Right cardiac atrium (tissue), 5 donors: ENCODE results near the gene MMRN1. TPM values are rescaled to one million over a fixed set of nuclear protein-coding genes. Genes with fewer than 3 reads are reported as not detected.

Experiments
- ATAC-seq, 2 donors: fragments of 200-7000 bp; cut with Tn5 transposase; one replicate each; pipeline versions ENCODE4 v1.8.0 to v1.9.1; 2020; ENCODE audit warnings: moderate library complexity in 2 of 2, mild to moderate bottlenecking in 1 of 2
- DNase-seq, 3 donors: peaks; one replicate each; pipeline ENCODE4 v3.0.0-alpha.2; 2020
- H3K27ac ChIP-seq: one replicate; pipeline ENCODE4 v1.5.1; 2013; ENCODE audit warnings: mild to moderate bottlenecking, low read length, control low read depth, moderate library complexity
- H3K27me3 ChIP-seq: one replicate; pipeline ENCODE4 v1.6.1; 2013; ENCODE audit not compliant: control insufficient read depth, insufficient read depth
- H3K4me1 ChIP-seq: one replicate; pipeline ENCODE4 v1.6.1; 2013; ENCODE audit warnings: low read length; ENCODE audit not compliant: control insufficient read depth, insufficient read depth
- H3K4me3 ChIP-seq: one replicate; pipeline ENCODE4 v1.5.1; 2013; ENCODE audit warnings: low read length, control low read depth
- H3K9me3 ChIP-seq: one replicate; pipeline ENCODE4 v1.6.1; 2013; ENCODE audit warnings: low read length; ENCODE audit not compliant: control insufficient read depth
- WGBS: extraction: QIAGEN DNeasy Blood & Tissue Kit; methylation state at CpG from one replicate; pipeline ENCODE4 v1.1.7; 2013; 5-methylcytosine and 5-hydroxymethylcytosine counted together
- intact Hi-C, 4 donors: fragments of 100-400 bp; cut with DNase I; formaldehyde crosslinking; loops; one replicate each; pipeline versions ENCODE4 v1.11.0 to v1.14.0; 2022 to 2023
- polyA plus RNA-seq: library from polyadenylated mRNA; stranded (reverse); fragments of 200-250 nt; gene quantifications from one replicate; pipeline ENCODE4 v1.2.3, GENCODE V29; 2013
- total RNA-seq, 4 donors: library from RNA; stranded (reverse); fragmentation: NEBNext Ultra II Directional; extraction: Animal tissue kit (Norgen Biotek cat#: 25700); gene quantifications; one replicate each; pipeline ENCODE4 v1.2.1, GENCODE V29; 2021
- donor health status: healthy with polysubstance abuse.
- donor health status: DM: no; HTN: yes; CAD: no.
- donor health status: DM: no; HTN: no; CAD: no.
- donor health status: DM: no; HTN: yes; CAD: no; lungs with severe emphysema.
- donor health status: DM: yes; HTN: yes; CAD: no.

The MMRN1 gene
- total and polyA plus RNA-seq, 5 donors: 3.3 to 14.1 (median 5.2) TPM

GRCh38 chr4:90001023-90001422, 106.4 kb downstream of the MMRN1 start:
- no peaks in the 10 kb centered on the region for H3K4me1 ChIP-seq
- ATAC-seq: no peak
- H3K27ac ChIP-seq: no peak overlapping the region
- H3K4me3 ChIP-seq: no peak overlapping the region
- no peak for DNase-seq
- no peaks in the 10 kb centered on the region for H3K27me3 ChIP-seq
- intact Hi-C loops: no loop called here
- H3K9me3 ChIP-seq: no peaks in the 10 kb centered on the region
- 17% methylated on average over 2 of the region's 2 CpGs for WGBS

- intact Hi-C loops: no loop called here
- 43% methylated on average over 5 of the region's 5 CpGs for WGBS
- DNase-seq (no peak), ATAC-seq (no peak)
- Histone ChIP-seq H3K9me3 (no peaks in the 10 kb centered on the region), H3K4me3 (no peak overlapping the region), H3K27ac (no peak overlapping the region), H3K27me3 (no peaks in the 10 kb centered on the region), H3K4me1 (no peaks in the 10 kb centered on the region)
Measured at GRCh38 chr4:90002441-90003062, 107.9 kb downstream of the MMRN1 start.

Other genes starting within 250 kb of the MMRN1 start
- gene SNCA, start 57.7 kb upstream of the MMRN1 start, total RNA-seq: 10 to 100 TPM in 1 of 4 donors, 1 to 10 TPM in 3; 6.0 to 13.2 (median 7.4) TPM
- 6.6 TPM for gene SNCA, start 57.7 kb upstream of the MMRN1 start, polyA plus RNA-seq
- gene CCSER1, start 232.5 kb downstream of the MMRN1 start, total RNA-seq: 10 to 100 TPM in 3 of 4 donors, 1 to 10 TPM in 1; 9.8 to 12.9 (median 10.6) TPM
- gene CCSER1, start 232.5 kb downstream of the MMRN1 start, polyA plus RNA-seq: 2.7 TPM